Gastroesophageal sphincter (tissue), 4 donors: ENCODE data around the gene DIP2C. TPM values are rescaled to one million over a fixed set of nuclear protein-coding genes. Genes with fewer than 3 reads are reported as not detected.

Experiments used
- ATAC-seq: fragments of 150-250 bp; one replicate; pipeline ENCODE4 v1.9.1; 2016; ENCODE audit warnings: mild to moderate bottlenecking, moderate library complexity
- H3K27ac ChIP-seq, 4 donors: fragments of 200-600 bp; sonication (generic) in 3 of 4; 1 replicate in 3 of 4; 2 replicates in 1 of 4; pipeline ENCODE4 v1.5.1; 2016 to 2019
- H3K27me3 ChIP-seq: fragments of 200-600 bp; sonication (generic); one replicate; pipeline ENCODE4 v1.5.1; 2019
- H3K36me3 ChIP-seq, 2 donors: fragments of 200-600 bp; sonication (generic); one replicate each; pipeline ENCODE4 v1.5.1; 2019; ENCODE audit warnings: control low read depth in 1 of 2
- H3K4me1 ChIP-seq, 3 donors: fragments of 200-600 bp; sonication (generic); 1 replicate in 2 of 3; 2 replicates in 1 of 3; pipeline ENCODE4 v1.5.1; 2016 to 2019; ENCODE audit warnings: control low read depth in 2 of 3
- H3K4me3 ChIP-seq, 2 donors: fragments of 200-600 bp; sonication (generic); one replicate each; pipeline ENCODE4 v1.5.1; 2019; ENCODE audit warnings: mild to moderate bottlenecking in 1 of 2, moderate library complexity in 1 of 2
- H3K9me3 ChIP-seq, 3 donors: fragments of 200-600 bp; sonication (generic); one replicate each; pipeline ENCODE4 v1.5.1; 2017 to 2019; ENCODE audit warnings: control low read depth in 2 of 3
- CTCF ChIP-seq, 4 experiments: fragments of 200-600 bp in 2 of 4; fragments of 450-650 bp in 2 of 4; sonication (generic) in 1 of 4; IDR thresholded peaks; one replicate each; pipeline ENCODE4 v1.5.1; 2017 to 2019; ENCODE audit warnings: antibody characterized with exemption in 4 of 4, mild to moderate bottlenecking in 2 of 4, moderate library complexity in 2 of 4
- EP300 ChIP-seq: sonication (generic); formaldehyde crosslinking; IDR thresholded peaks from one replicate; pipeline ENCODE4 v1.6.1; 2017; ENCODE audit warnings: antibody characterized with exemption, mild to moderate bottlenecking
- POLR2A ChIP-seq, 2 donors: fragments of 450-650 bp; IDR thresholded peaks; one replicate each; pipeline ENCODE4 v1.6.1; 2017; ENCODE audit warnings: antibody characterized with exemption in 2 of 2, mild to moderate bottlenecking in 2 of 2, moderate library complexity in 1 of 2
- POLR2AphosphoS5 ChIP-seq: sonication (generic); formaldehyde crosslinking; IDR thresholded peaks from one replicate; pipeline ENCODE4 v1.6.1; 2017; ENCODE audit warnings: antibody characterized with exemption
- WGBS, 2 donors: methylation state at CpG; one replicate each; pipeline ENCODE4 v1.1.5; 2018; ENCODE audit warnings: low coverage in 1 of 2; 5-methylcytosine and 5-hydroxymethylcytosine counted together
- total RNA-seq, 4 donors: library from RNA; depleted of rRNA; stranded (reverse); fragments of >200 nt; gene quantifications; one replicate each; pipeline ENCODE4 v1.1.0, GENCODE V29; 2016

Gene DIP2C
- total RNA-seq, 4 donors from 2014 or later, result 40.8 to 73.8 (median 47.7) TPM

DNA sequence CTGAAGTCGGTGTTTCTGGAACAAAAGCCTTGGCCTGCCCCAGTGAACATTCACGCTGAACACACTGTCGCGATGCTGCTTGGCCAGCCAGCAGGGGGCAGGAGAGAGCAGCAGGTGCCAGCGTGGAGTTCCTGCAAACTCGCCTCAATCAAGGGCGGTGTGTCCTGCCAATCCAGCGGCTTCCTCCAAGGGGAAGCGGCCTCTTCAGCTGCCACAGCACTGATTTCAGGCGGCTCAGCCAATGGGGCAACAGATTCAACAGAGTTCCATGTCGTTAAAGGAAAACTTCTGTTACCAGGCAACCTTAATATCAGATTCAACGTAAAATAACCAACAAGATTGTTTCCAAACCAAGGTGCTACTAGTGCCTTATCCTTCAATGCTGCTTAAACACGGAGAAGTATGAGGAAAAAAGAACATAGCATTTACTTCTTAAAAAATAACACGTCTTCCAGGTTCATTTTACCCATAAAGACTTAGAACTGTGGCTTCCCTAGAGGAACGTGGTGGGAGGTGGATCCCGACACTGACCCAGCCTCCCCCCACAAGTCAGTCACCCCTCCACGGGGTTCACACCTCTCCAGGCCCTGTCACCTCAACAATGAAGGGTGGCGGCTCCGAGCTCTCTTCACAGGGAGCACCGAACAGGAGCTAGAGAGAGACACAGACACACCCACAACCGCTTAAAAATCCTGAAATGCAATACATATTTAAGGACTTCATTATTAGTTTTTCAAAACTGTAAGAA lies 178.2 kb downstream of the DIP2C start:
- Histone ChIP-seq H3K9me3 (no peaks in the 10 kb centered on the region), H3K27ac (peak overlapping the region; percentile 32 to 86 (median 78)), H3K36me3 (peaks cover 0 to 17% of the 10 kb centered on the region in 2 donors), H3K4me1 (peaks cover 0 to 90% (median 36%) of the 10 kb centered on the region in 3 donors), H3K27me3 (no peaks in the 10 kb centered on the region), H3K4me3 (no peak overlapping the region)
- TF ChIP-seq POLR2A (IDR thresholded peaks at IDR 0.05) (no peak), EP300 (no peak), CTCF (IDR thresholded peaks at IDR 0.05) (peak in 3 of 4 experiments; percentile 96 to 99 (median 96)), POLR2AphosphoS5 (peak; percentile 81)
- 21 to 43% methylated on average over 8 to 9 of the region's 21 CpGs for WGBS, 2 donors
- ATAC-seq, result peak; percentile 92

- H3K4me1 ChIP-seq, result peaks cover 0 to 93% (median 36%) of the 10 kb centered on the region in 3 donors
- H3K9me3 ChIP-seq, result no peaks in the 10 kb centered on the region
- peak overlapping the region in 1 of 2 donors; percentile 1 for H3K4me3 ChIP-seq
- ATAC-seq, result peak; percentile 45
- 21 to 24% methylated on average over 8 to 17 of the region's 17 CpGs for WGBS, 2 donors
- H3K27ac ChIP-seq, result peak overlapping the region; percentile 32 to 86 (median 78)
- peaks cover 0 to 17% of the 10 kb centered on the region in 2 donors for H3K36me3 ChIP-seq
- TF ChIP-seq EP300, result no peak
- TF ChIP-seq POLR2A (IDR thresholded peaks at IDR 0.05), result no peak
- no peak for TF ChIP-seq CTCF (IDR thresholded peaks at IDR 0.05)
- TF ChIP-seq POLR2AphosphoS5, result peak; percentile 74
- no peaks in the 10 kb centered on the region for H3K27me3 ChIP-seq
These were observed 179.0 kb downstream of the DIP2C start for GRCh38 chr10:510415-510881.

- H3K4me3 ChIP-seq, result no peak overlapping the region
- no peak for ATAC-seq
- no peaks in the 10 kb centered on the region for H3K27me3 ChIP-seq
- TF ChIP-seq EP300, result no peak
- TF ChIP-seq CTCF (IDR thresholded peaks at IDR 0.05), result no peak
- no peak for TF ChIP-seq POLR2A (IDR thresholded peaks at IDR 0.05)
- no peak for TF ChIP-seq POLR2AphosphoS5
- 60 to 84% methylated on average over 2 to 7 of the region's 30 CpGs for WGBS, 2 donors
- peaks cover 0 to 91% (median 34%) of the 10 kb centered on the region in 3 donors for H3K4me1 ChIP-seq
- peaks cover 0 to 17% of the 10 kb centered on the region in 2 donors for H3K36me3 ChIP-seq
- H3K27ac ChIP-seq, result peak overlapping the region in 3 of 4 donors; percentile 78 to 86 (median 78)
- no peaks in the 10 kb centered on the region for H3K9me3 ChIP-seq
These were observed 179.9 kb downstream of the DIP2C start for GRCh38 chr10:509361-510102.

DNA sequence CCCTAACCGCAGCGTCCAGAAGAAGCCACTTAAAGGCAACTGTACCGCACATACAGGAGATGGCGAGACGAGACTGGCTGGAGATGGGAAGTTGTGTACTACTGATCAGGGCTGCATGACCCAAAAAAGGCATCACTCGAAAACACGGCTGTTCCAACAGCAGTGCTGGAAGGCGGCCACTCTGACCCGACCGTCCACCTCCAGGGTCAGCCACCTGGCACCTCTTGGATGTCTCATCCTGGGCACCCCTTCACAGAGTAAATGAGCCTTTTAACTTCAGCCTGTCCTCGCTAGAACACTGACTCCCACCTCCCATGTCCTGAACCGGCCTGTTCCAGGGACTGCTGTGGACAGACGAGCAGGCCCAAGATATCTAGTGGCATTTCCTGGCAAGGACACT lies 180.7 kb downstream of the DIP2C start:
- no peak for ATAC-seq
- Histone ChIP-seq H3K4me3 (no peak overlapping the region), H3K9me3 (no peaks in the 10 kb centered on the region), H3K27me3 (no peaks in the 10 kb centered on the region), H3K27ac (peak overlapping the region in 2 of 4 donors; percentile 78 to 86), H3K4me1 (peaks cover 0 to 82% (median 27%) of the 10 kb centered on the region in 3 donors), H3K36me3 (peaks cover 0 to 17% of the 10 kb centered on the region in 2 donors)
- WGBS, 2 donors, result 88 to 89% methylated on average over 3 to 7 of the region's 13 CpGs
- TF ChIP-seq POLR2A (IDR thresholded peaks at IDR 0.05) (no peak), POLR2AphosphoS5 (no peak), EP300 (no peak), CTCF (IDR thresholded peaks at IDR 0.05) (no peak)
